GM18505 (cell line): Measurements from ENCODE around the gene PHF21A.

ENCODE experiments used
- ATAC-seq: cut with Tn5 transposase; IDR thresholded peaks from one replicate; pipeline ENCODE4 v1.9.1; 2021; ENCODE audit not compliant: unreplicated experiment
- POLR2A ChIP-seq: IDR thresholded peaks from 4 replicates; pipeline ENCODE4 v1.6.1; 2011; ENCODE audit warnings: borderline replicate concordance; ENCODE audit not compliant: insufficient read depth, insufficient read length; ENCODE audit errors: extremely low read depth

Gene PHF21A

GRCh38 chr11:45922425-45923082, 198.7 kb downstream of the PHF21A start, which contains the start of gene LARGE2:
Gene LARGE2 (plus strand): TSS chr11:45922656. CDS start chr11:45922883, 227 bp downstream.
- no peak for TF ChIP-seq POLR2A
- ATAC-seq, result no peak

DNA sequence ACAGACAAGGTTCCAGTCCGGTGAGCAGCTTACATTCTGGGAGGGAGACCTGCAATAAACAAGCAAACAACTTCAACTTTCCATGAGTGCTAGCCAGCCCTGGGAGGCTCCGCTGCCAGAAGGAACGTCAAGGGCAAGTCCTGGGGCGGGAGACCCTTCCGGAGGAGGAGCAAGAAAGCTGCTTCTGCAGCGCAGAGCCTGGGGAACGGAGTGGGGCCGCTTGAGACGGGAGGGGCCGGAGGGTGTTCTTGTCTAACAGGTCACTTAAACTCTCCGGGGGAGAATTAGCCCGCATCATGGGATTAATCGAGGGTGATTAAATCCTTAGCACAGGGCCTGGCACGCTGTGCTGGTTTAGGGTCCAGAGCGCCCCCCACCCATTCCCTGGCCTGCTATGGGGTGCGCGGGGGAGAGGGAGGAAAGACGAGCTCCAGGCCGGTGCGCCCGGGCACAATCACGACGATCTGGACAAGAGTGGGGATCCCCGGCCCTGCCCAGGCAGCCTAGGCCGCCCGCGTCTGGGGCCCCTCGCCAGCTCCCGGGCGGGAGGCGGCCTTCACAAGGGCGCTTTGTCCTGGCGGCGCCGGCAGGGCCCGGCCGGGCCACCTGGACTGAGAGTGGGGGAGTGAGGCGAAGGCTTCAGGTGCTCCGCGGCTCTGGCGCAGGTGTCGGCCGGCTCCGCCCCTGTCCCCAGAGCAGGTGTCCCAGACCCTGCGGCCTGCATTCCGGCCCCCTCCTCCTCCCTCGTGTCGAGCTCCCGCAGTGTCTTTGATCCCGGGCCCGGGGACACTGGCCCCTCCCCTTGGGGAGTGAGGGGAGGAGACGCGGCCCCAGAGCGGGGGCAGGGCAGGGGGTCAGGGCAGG, 199.5 kb downstream of the PHF21A start:
- no peak for TF ChIP-seq POLR2A
- ATAC-seq, result no peak

DNA sequence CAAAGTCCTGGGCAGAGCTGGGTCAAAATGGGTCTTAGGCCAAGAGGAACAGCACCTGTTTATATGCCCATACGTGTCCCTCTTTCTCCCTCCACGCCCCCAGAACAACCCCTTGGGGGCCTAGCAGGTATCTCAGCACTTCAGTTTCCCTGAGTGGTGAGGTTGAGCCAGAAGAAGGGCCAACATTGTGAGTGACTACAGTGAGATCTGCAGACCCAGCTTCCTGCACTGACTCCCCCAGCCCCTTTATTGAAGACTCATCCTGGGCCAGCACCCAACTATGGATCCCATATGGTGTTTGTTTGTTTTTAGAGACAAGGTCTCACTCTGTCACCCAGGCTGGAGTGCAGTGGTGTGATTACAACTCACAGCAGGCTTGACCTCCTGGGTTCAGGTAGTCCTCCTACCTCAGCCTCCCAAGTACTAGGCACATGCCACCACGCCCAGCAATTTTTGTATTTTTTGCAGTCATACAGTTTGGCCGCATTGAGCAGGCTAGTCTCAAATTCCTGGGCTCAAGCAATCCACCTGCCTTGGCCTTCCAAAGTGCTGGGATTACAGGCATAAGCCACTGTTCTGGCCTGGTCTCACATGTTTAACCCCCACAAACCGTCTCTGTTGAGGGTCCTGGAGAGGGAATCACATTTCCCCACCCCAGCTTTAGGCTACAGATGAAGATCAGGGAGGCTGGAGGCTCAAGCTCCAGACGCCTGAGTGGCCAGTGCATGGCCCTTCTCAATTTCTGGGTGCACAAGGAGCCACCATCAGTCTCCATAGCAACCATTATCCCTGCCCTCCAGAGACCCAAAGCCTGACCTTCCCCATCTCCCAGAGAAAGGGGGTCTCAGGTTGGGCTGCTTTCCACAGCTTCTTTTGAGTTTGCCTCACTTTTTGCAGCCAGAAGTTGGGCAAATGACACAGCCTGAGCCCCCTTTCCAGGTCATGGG, 200.4 kb downstream of the PHF21A start:
- no peak for TF ChIP-seq POLR2A
- no peak for ATAC-seq

GRCh38 chr11:45919806-45920530, 201.3 kb downstream of the PHF21A start:
- no peak for TF ChIP-seq POLR2A
- ATAC-seq, result no peak

DNA sequence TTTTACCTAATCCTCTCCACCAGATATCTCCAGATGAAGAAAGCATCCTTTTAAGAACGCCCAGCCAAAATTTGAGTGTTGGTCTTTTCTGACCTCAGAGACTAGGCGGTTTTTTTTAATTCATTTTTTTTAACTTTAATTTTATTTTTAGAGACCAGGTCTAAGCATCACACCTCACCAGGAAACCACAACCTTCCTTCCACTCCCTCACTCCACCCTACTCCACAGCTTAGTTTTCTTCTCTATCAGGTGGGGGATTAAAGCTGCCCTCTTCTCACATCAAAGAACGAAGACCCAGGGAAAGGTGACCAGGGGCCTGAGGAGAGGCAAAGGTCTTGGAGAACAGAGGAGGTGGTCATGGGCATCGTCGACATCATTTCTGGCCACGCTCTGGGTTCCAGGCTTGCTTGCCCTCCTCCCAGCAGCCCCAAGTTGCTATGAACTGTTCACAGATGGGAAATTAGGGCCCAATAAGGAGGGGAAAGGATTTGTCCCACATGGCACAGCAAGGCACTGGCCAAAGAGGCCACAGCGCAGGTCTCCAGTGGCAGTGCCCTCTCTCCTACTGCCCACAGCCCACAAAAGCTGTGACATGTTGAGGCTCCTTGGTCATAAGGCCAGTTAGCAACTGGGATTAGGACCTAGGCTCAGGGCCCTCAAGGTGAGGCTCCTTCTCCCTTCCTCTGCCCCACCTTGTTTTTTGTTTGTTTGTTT, 202.1 kb downstream of the PHF21A start:
- peak; percentile 7 for TF ChIP-seq POLR2A
- no peak for ATAC-seq

GRCh38 chr11:45918331-45918941, 202.8 kb downstream of the PHF21A start:
- peak; percentile 42 for ATAC-seq
- TF ChIP-seq POLR2A, result peak; percentile 52

DNA sequence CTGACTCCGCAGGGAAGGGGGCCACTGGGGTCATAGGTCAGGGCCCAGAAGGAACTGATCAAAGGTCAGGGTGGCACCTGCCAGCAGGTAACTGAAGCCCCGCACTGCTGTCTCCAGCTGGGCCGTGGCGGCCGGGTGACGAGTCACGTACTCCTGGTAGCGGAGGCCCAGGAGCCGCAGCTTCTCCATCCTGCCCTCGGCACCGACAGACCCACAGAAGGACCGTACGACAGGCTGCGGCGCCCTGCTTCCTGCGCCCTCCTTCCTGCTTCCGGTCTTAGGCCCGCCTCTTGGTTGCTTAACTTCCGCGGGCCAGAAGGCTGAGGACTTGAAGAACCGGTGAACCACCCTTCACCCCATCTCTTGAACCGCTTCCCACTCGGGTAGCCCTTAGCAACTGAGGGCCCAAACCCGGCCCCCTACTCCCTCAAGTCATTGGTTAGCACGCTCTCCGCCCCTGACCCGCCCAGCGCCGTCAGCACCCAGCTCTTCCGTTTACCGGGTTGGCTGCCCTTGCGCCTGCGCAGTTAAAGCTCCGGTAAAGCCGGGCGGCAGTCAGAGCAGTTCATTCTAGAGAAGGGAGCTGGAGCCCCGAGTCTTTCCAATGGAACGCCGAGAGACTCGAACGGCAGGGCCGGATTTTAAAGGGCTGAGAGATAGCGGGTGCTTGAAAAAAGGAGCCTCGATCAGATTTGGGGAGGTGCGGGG, 203.5 kb downstream of the PHF21A start, which contains the start of gene PEX16:
PEX16 (minus strand) TSS at position 255 of the 708 bp plus-strand sequence; CDS start at position 189, 66 bp downstream.
- ATAC-seq, result peak; percentile 86
- peak; percentile 91 for TF ChIP-seq POLR2A

GRCh38 chr11:45917286-45917622, 204.0 kb downstream of the PHF21A start:
- ATAC-seq, result no peak
- TF ChIP-seq POLR2A, result no peak

DNA sequence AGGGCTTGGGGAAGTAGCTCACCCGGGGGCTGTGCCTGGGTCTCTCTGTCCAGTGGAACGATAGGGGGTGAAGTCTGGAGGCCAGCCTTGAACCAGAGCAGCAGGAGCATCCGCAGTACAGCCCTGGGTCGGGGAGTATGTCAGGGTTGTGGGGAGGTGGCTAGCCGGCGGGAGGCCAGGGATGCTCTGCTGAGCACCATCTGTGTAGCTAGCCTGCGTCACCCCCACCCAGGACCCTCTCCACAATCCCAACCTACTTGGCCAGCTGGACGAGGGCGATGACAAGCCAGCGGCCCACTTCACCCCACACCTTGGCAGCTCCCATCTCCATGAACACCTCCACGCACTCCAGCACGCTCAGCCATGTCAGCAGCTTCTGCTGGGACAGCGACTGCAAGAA, 205.8 kb downstream of the PHF21A start:
- ATAC-seq, result no peak
- no peak for TF ChIP-seq POLR2A

DNA sequence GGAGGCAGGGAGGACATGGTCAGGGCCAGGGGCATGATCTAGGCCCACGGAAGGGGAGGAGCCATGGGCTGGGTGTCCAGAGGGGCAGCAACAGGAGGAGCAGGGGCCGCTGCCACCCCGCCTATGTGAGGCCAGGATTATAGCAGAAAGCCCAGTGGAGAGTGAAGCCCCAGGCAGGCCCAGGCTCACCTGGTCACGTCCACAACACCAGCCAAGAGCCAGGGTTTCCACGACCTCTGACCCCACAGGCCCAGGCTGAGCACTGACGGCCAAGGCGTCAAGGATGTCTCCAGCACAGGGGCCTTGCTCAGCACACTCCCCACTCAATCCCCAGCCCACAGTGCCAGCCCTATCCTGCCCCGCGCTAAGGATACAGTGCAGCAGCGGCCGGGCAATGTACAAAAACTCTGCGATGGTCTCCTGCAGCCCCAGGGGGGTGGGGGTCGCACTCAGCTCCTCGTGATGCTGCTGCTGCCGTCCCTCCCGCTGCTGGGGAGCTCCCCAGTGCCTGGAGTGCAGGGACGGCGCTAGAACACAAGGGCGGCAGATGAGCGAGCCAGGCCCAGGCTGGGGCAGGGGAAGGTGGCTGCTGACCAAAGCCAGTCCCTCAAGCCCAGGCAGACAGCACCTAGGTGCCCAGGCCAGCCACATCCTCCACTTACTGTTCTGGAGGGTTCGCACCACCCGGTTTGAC, 207.2 kb downstream of the PHF21A start:
- ATAC-seq, result no peak
- TF ChIP-seq POLR2A, result no peak
